HepG2 (cell line): ENCODE measurements around the gene BTBD3. TPM values are rescaled to one million over a fixed set of nuclear protein-coding genes. Genes with fewer than 3 reads are reported as not detected.

Experiments used
- FOXK2 ChIP-seq: fragments of 450-650 bp; IDR thresholded peaks from 2 replicates; pipeline ENCODE4 v1.6.1; 2016
- KDM5B ChIP-seq: sonication (generic); formaldehyde crosslinking; IDR thresholded peaks from 2 replicates; pipeline ENCODE4 v1.4.0; 2020; ENCODE audit warnings: missing genetic modification reagents, mild to moderate bottlenecking, borderline replicate concordance
- MAF1 ChIP-seq: sonication (generic); formaldehyde crosslinking; IDR thresholded peaks from 2 replicates; pipeline ENCODE4 v1.5.0; 2020; ENCODE audit warnings: missing genetic modification reagents, borderline replicate concordance
- MAZ ChIP-seq, 2 experiments: sonication (generic) in 1 of 2; formaldehyde crosslinking in 1 of 2; IDR thresholded peaks; 2 replicates each; pipeline versions ENCODE4 v1.5.0 to v1.6.1; 2012 to 2020; ENCODE audit warnings: low read depth in 2 of 2, mild to moderate bottlenecking in 2 of 2, borderline replicate concordance in 1 of 2, improper control_type of control experiment in 1 of 2, low read length in 1 of 2, missing genetic modification reagents in 1 of 2, moderate library complexity in 1 of 2
- POLR2AphosphoS5 ChIP-seq: IDR thresholded peaks from 2 replicates; pipeline ENCODE4 v1.6.1; 2012; ENCODE audit warnings: low read depth, low read length
- RNF2 ChIP-seq: fragments of 450-650 bp; conservative IDR thresholded peaks from 2 replicates; pipeline ENCODE4 v1.6.1; 2016; ENCODE audit warnings: low read depth
- SALL2 ChIP-seq: sonication (generic); formaldehyde crosslinking; IDR thresholded peaks from 2 replicates; pipeline ENCODE4 v1.8.1; 2023; ENCODE audit warnings: mild to moderate bottlenecking, missing genetic modification reagents, inconsistent platforms
- polyA plus RNA-seq, 8 experiments: library from polyadenylated mRNA; depleted of rRNA in 3 of 8; stranded (reverse) in 7 of 8; unstranded in 1 of 8; fragments of >200 nt; fragmentation: Illumina TruSeq in 4 of 8; extraction: Trizol in 4 of 8; gene quantifications; 2 replicates each; pipeline versions ENCODE4 v1.2.1 to v1.2.3, GENCODE V29; 2011 to 2016; ENCODE audit warnings: low read depth in 4 of 8, missing spikeins in 1 of 8, mixed read lengths in 1 of 8; ENCODE audit not compliant: insufficient read depth in 1 of 8
- total RNA-seq, 5 experiments: library from RNA; depleted of rRNA; stranded (reverse); fragments of >200 nt; fragmentation: Illumina TruSeq; extraction: Trizol; gene quantifications; 2 replicates each; pipeline ENCODE4 v1.2.3, GENCODE V29; 2016; ENCODE audit warnings: low read depth in 1 of 5
- TF ChIP-seq, protein P1 (sequence below): sonication (generic); formaldehyde crosslinking; IDR thresholded peaks from 2 replicates; pipeline ENCODE4 v1.4.0; 2020; ENCODE audit warnings: mild to moderate bottlenecking, missing genetic modification reagents
- TF ChIP-seq, protein P2 (sequence below): sonication (generic); formaldehyde crosslinking; IDR thresholded peaks from one replicate; pipeline ENCODE4 v1.5.1; 2020; ENCODE audit warnings: mild to moderate bottlenecking, missing genetic modification reagents; ENCODE audit errors: not compliant biosample characterization
- TF ChIP-seq, protein P3 (sequence below): sonication (generic); formaldehyde crosslinking; IDR thresholded peaks from 2 replicates; pipeline ENCODE4 v1.8.1; 2023; ENCODE audit warnings: mild to moderate bottlenecking, moderate library complexity, missing genetic modification reagents

BTBD3 gene
- total and polyA plus RNA-seq, 2 of the 13 experiments (the other 11 are each of a cell fraction or from before 2014, with no cell fraction given): 32.2 to 41.8 TPM

DNA sequence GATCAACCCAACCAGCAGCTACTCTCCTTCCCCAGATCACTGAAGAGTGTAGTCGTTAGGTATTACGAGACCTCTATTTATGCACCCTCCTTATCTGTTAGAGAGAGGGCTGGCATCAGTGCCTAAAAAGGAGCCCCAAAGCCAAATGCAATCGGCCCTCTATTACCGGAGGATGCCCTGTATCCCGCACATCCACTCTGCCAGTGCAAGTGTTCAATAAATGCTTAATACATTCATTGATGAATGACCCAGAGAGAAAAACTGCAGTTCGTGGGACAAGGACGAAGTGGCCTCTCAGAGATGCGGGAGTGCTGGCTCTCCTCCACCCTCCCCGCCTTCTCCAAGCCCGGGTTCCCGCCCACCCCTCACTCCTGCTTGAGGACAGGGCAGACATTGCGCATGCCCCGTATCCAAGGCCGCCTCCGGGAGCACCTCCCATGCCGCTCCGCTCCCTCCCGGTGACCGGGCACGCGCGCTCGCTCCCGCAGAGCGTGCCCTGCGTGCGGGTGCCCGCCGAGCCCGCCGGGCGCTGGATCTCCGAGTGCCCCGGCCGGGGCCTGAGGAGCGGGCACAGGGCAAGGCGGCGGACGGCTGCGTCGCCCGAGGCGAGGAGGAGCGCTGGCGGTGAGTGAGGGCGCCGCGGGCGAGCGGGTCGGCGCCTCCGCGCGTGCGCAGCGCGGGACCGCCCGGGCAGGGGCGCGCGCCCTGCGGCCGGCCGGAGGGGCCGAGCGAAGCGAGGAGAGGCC lies 27.2 kb upstream of the BTBD3 start (continued):
- TF ChIP-seq, protein P1, sequence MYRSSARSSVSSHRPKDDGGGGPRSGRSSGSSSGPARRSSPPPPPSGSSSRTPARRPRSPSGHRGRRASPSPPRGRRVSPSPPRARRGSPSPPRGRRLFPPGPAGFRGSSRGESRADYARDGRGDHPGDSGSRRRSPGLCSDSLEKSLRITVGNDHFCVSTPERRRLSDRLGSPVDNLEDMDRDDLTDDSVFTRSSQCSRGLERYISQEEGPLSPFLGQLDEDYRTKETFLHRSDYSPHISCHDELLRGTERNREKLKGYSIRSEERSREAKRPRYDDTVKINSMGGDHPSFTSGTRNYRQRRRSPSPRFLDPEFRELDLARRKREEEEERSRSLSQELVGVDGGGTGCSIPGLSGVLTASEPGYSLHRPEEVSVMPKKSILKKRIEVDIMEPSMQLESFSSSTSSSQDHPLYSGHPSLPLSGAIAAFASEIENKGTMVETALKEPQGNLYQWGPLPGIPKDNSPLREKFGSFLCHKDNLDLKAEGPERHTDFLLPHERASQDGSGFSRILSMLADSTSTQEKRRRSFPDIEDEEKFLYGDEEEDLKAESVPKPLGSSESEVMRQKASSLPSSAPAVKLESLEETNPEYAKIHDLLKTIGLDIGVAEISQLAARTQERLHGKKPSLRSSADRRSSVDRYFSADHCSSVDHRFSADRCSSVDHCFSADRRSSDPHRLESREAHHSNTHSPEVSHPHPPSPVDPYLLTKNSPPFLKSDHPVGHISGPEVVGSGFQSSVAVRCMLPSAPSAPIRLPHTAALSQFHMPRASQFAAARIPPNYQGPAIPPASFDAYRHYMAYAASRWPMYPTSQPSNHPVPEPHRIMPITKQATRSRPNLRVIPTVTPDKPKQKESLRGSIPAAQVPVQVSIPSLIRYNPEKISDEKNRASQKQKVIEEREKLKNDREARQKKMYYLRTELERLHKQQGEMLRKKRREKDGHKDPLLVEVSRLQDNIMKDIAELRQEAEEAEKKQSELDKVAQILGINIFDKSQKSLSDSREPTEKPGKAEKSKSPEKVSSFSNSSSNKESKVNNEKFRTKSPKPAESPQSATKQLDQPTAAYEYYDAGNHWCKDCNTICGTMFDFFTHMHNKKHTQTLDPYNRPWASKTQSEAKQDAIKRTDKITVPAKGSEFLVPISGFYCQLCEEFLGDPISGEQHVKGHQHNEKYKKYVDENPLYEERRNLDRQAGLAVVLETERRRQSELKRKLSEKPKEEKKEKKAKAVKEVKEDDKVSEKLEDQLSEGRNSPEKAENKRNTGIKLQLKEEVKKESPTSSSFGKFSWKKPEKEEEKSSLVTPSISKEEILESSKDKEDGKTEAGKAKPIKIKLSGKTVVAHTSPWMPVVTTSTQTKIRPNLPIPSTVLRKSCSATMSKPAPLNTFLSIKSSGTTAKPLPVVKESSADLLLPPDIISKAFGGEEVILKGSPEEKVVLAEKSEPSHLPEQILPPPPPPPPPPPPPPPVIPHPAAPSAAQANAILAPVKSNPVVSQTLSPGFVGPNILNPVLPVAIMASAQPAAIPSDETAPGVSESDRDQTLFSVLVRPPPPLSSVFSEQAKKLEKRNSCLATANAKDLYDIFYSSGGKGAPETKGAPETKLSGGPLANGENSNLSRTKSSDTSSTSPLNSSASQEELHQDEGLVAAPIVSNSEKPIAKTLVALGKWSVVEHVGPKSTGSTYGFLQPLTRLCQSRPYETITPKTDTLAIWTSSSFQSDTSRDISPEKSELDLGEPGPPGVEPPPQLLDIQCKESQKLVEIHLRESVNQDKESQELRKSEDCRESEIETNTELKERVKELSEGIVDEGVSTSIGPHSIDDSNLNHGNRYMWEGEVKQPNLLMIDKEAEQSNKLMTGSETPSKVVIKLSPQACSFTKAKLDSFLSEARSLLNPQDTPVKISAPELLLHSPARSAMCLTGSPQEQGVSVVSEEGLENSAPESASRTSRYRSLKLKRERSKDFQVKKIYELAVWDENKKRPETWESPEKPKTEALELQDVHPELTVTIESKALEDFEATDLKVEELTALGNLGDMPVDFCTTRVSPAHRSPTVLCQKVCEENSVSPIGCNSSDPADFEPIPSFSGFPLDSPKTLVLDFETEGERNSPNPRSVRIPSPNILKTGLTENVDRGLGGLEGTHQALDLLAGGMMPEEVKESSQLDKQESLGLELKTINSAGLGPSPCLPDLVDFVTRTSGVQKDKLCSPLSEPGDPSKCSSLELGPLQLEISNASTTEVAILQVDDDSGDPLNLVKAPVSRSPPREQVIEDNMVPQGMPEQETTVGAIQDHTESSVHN (CRISPR knock-in tag): no peak
- TF ChIP-seq MAF1 (CRISPR knock-in tag) (peak; percentile 66; the same call in 1 of the 2 replicates), MAZ (IDR thresholded peaks at IDR 0.05; ENCODE audit: borderline replicate concordance, low read depth, low read length) (peak; percentile 90), MAZ (CRISPR knock-in tag; IDR thresholded peaks at IDR 0.05; ENCODE audit: low read depth) (peak; percentile 83; the same call in 1 of the 2 replicates), POLR2AphosphoS5 (peak; percentile 64), FOXK2 (no peak), KDM5B (peak; percentile 68; the same call in 1 of the 2 replicates), RNF2 (peak; percentile 68), SALL2 (peak; percentile 70; the same call in 1 of the 2 replicates)
- TF ChIP-seq, protein P2, sequence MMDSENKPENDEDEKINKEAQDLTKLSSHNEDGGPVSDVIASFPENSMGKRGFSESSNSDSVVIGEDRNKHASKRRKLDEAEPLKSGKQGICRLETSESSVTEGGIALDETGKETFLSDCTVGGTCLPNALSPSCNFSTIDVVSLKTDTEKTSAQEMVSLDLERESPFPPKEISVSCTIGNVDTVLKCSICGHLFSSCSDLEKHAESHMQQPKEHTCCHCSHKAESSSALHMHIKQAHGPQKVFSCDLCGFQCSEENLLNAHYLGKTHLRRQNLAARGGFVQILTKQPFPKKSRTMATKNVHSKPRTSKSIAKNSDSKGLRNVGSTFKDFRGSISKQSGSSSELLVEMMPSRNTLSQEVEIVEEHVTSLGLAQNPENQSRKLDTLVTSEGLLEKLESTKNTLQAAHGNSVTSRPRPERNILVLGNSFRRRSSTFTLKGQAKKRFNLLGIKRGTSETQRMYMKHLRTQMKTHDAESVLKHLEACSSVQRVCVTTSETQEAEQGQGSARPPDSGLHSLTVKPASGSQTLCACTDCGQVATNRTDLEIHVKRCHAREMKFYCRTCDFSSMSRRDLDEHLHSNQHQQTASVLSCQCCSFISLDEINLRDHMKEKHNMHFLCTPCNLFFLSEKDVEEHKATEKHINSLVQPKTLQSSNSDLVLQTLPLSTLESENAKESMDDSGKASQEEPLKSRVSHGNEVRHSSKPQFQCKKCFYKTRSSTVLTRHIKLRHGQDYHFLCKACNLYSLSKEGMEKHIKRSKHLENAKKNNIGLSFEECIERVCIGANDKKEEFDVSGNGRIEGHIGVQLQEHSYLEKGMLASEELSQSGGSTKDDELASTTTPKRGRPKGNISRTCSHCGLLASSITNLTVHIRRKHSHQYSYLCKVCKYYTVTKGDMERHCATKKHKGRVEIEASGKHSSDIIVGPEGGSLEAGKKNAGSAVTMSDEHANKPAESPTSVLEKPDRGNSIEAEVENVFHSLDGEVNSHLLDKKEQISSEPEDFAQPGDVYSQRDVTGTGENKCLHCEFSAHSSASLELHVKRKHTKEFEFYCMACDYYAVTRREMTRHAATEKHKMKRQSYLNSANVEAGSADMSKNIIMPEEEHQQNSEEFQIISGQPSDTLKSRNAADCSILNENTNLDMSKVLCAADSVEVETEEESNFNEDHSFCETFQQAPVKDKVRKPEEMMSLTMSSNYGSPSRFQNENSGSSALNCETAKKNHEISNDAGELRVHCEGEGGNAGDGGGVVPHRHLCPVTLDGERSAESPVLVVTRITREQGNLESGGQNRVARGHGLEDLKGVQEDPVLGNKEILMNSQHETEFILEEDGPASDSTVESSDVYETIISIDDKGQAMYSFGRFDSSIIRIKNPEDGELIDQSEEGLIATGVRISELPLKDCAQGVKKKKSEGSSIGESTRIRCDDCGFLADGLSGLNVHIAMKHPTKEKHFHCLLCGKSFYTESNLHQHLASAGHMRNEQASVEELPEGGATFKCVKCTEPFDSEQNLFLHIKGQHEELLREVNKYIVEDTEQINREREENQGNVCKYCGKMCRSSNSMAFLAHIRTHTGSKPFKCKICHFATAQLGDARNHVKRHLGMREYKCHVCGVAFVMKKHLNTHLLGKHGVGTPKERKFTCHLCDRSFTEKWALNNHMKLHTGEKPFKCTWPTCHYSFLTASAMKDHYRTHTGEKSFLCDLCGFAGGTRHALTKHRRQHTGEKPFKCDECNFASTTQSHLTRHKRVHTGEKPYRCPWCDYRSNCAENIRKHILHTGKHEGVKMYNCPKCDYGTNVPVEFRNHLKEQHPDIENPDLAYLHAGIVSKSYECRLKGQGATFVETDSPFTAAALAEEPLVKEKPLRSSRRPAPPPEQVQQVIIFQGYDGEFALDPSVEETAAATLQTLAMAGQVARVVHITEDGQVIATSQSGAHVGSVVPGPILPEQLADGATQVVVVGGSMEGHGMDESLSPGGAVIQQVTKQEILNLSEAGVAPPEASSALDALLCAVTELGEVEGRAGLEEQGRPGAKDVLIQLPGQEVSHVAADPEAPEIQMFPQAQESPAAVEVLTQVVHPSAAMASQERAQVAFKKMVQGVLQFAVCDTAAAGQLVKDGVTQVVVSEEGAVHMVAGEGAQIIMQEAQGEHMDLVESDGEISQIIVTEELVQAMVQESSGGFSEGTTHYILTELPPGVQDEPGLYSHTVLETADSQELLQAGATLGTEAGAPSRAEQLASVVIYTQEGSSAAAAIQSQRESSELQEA: no peak
- TF ChIP-seq, protein P3, sequence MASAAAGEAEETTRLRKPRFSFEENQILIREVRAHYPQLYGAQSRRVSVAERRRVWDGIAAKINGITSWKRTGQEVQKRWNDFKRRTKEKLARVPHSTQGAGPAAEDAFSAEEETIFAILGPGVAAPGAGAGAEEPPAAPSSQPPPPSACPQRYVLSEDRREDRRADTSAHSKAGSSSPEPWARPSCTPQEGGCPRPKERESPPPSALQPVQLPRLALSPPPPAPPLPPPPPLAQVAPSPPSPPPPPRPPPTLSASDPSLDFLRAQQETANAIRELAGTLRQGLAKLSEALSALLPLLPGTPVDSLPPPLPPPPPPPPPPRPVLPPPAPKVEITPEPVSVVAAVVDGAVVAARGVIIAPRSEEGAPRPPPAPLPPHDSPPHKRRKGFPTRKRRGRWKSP (CRISPR knock-in tag): no peak
